H9 (cell line): ENCODE measurements around the gene PTGFRN. TPM values are rescaled to one million over a fixed set of nuclear protein-coding genes. Genes with fewer than 3 reads are reported as not detected.

Source experiments
- DNase-seq: peaks from one replicate; pipeline ENCODE4 v3.0.0-alpha.2; 2017
- H2AFZ ChIP-seq: one replicate; pipeline ENCODE4 v1.6.1; 2013; ENCODE audit warnings: mild to moderate bottlenecking, low read length, control low read depth, moderate library complexity
- H2AK5ac ChIP-seq: 2 replicates; pipeline ENCODE4 v1.6.1; 2013; ENCODE audit warnings: low read length, control low read depth, mixed read lengths; ENCODE audit not compliant: insufficient read length
- H2BK120ac ChIP-seq: one replicate; pipeline ENCODE4 v1.6.1; 2013; ENCODE audit warnings: low read depth, mild to moderate bottlenecking, low read length, control low read depth, inconsistent platforms; ENCODE audit not compliant: poor library complexity, severe bottlenecking
- H2BK12ac ChIP-seq: 2 replicates; pipeline ENCODE4 v1.6.1; 2013; ENCODE audit warnings: low read length, control low read depth, mixed read lengths, low read depth; ENCODE audit not compliant: insufficient read length
- H2BK15ac ChIP-seq: 2 replicates; pipeline ENCODE4 v1.6.1; 2013; ENCODE audit warnings: low read depth, low read length, control low read depth
- H2BK20ac ChIP-seq: one replicate; pipeline ENCODE4 v1.6.1; 2013; ENCODE audit warnings: low read depth, mild to moderate bottlenecking, low read length, control low read depth, inconsistent platforms; ENCODE audit not compliant: poor library complexity, severe bottlenecking
- H2BK5ac ChIP-seq: 2 replicates; pipeline ENCODE4 v1.6.1; 2013; ENCODE audit warnings: low read length, control low read depth, mixed read lengths; ENCODE audit not compliant: insufficient read length
- H3K14ac ChIP-seq: 2 replicates; pipeline ENCODE4 v1.6.1; 2013; ENCODE audit warnings: low read length, control low read depth; ENCODE audit not compliant: insufficient read depth
- H3K18ac ChIP-seq: 2 replicates; pipeline ENCODE4 v1.6.1; 2013; ENCODE audit warnings: low read depth, mild to moderate bottlenecking, mixed read lengths, low read length, control low read depth; ENCODE audit not compliant: insufficient read length
- H3K23ac ChIP-seq: 2 replicates; pipeline ENCODE4 v1.6.1; 2013; ENCODE audit warnings: low read length, control low read depth, mixed read lengths, low read depth; ENCODE audit not compliant: insufficient read length
- H3K23me2 ChIP-seq: 2 replicates; pipeline ENCODE4 v1.6.1; 2013; ENCODE audit warnings: low read depth, mild to moderate bottlenecking, mixed read lengths, low read length, control low read depth; ENCODE audit not compliant: insufficient read length, poor library complexity, severe bottlenecking
- H3K27ac ChIP-seq: 2 replicates; pipeline ENCODE4 v1.5.1; 2013; ENCODE audit warnings: low read length, control low read depth, mixed read lengths, low read depth; ENCODE audit not compliant: insufficient read length
- H3K27me3 ChIP-seq: 2 replicates; pipeline ENCODE4 v1.6.1; 2013; ENCODE audit warnings: low read length, control low read depth, inconsistent platforms; ENCODE audit not compliant: insufficient read depth
- H3K4ac ChIP-seq: 2 replicates; pipeline ENCODE4 v1.6.1; 2013; ENCODE audit warnings: low read depth, mild to moderate bottlenecking, control low read depth, inconsistent platforms, low read length, moderate library complexity
- H3K4me1 ChIP-seq: 2 replicates; pipeline ENCODE4 v1.6.1; 2013; ENCODE audit warnings: low read length, control low read depth, inconsistent platforms; ENCODE audit not compliant: insufficient read depth
- H3K4me2 ChIP-seq: 2 replicates; pipeline ENCODE4 v1.6.1; 2013; ENCODE audit warnings: low read length, control low read depth, mixed read lengths; ENCODE audit not compliant: insufficient read length, insufficient read depth
- H3K56ac ChIP-seq: 2 replicates; pipeline ENCODE4 v1.6.1; 2013; ENCODE audit warnings: low read depth, mild to moderate bottlenecking, mixed read lengths, low read length, control low read depth; ENCODE audit not compliant: insufficient read length
- H3K79me1 ChIP-seq: 2 replicates; pipeline ENCODE4 v1.6.1; 2013; ENCODE audit warnings: low read depth, mild to moderate bottlenecking, moderate library complexity, low read length, control low read depth, inconsistent platforms; ENCODE audit not compliant: insufficient read depth, poor library complexity, severe bottlenecking
- H3K79me2 ChIP-seq: 2 replicates; pipeline ENCODE4 v1.6.1; 2013; ENCODE audit warnings: low read length, control low read depth, inconsistent platforms; ENCODE audit not compliant: insufficient read depth
- H3K9ac ChIP-seq: 2 replicates; pipeline ENCODE4 v1.6.1; 2013; ENCODE audit warnings: low read length, control low read depth, mixed read lengths; ENCODE audit not compliant: insufficient read length; ENCODE audit errors: extremely low read depth
- H3K9me3 ChIP-seq: one replicate; pipeline ENCODE4 v1.6.1; 2013; ENCODE audit warnings: low read depth, low read length, inconsistent platforms; ENCODE audit not compliant: control insufficient read depth
- H3T11ph ChIP-seq: one replicate; pipeline ENCODE4 v1.6.1; 2013; ENCODE audit warnings: mild to moderate bottlenecking, low read length, control low read depth, inconsistent platforms
- H4K20me1 ChIP-seq: one replicate; pipeline ENCODE4 v1.6.1; 2013; ENCODE audit not compliant: control insufficient read depth, insufficient read length, insufficient read depth
- H4K5ac ChIP-seq: 2 replicates; pipeline ENCODE4 v1.6.1; 2013; ENCODE audit warnings: low read depth, mild to moderate bottlenecking, mixed read lengths, low read length, control low read depth; ENCODE audit not compliant: insufficient read length
- H4K8ac ChIP-seq: replicated peaks from 2 replicates; pipeline ENCODE4 v1.6.1; 2013; ENCODE audit warnings: low read length, control low read depth, mixed read lengths, low read depth; ENCODE audit not compliant: insufficient read length
- H4K91ac ChIP-seq: 2 replicates; pipeline ENCODE4 v1.6.1; 2013; ENCODE audit warnings: low read depth, mild to moderate bottlenecking, moderate library complexity, mixed read lengths, low read length, control low read depth; ENCODE audit not compliant: insufficient read length
- H3K27ac Mint-ChIP-seq, 3 experiments: 2 replicates in 2 of 3; 3 replicates in 1 of 3; pipeline ENCODE4 v1.8.0; 2020 to 2021; ENCODE audit warnings: mixed read lengths in 3 of 3, mild to moderate bottlenecking in 1 of 3, moderate library complexity in 1 of 3
- H3K27me3 Mint-ChIP-seq: 2 replicates; pipeline ENCODE4 v1.8.0; 2021; ENCODE audit warnings: low read depth, mild to moderate bottlenecking, moderate library complexity, mixed read lengths
- H3K36me3 Mint-ChIP-seq, 3 experiments: 2 replicates in 2 of 3; 3 replicates in 1 of 3; pipeline ENCODE4 v1.8.0; 2020 to 2021; ENCODE audit warnings: low read depth in 3 of 3, mixed read lengths in 3 of 3; ENCODE audit not compliant: insufficient read depth in 1 of 3
- H3K4me1 Mint-ChIP-seq, 2 experiments: 2 replicates each; pipeline ENCODE4 v1.8.0; 2020; ENCODE audit warnings: mixed read lengths in 2 of 2
- H3K4me3 Mint-ChIP-seq, 2 experiments: 2 replicates in 1 of 2; 3 replicates in 1 of 2; pipeline ENCODE4 v1.8.0; 2020 to 2021; ENCODE audit warnings: mild to moderate bottlenecking in 2 of 2, mixed read lengths in 2 of 2, moderate library complexity in 1 of 2
- H3K9me3 Mint-ChIP-seq, 2 experiments: 2 replicates in 1 of 2; 3 replicates in 1 of 2; pipeline ENCODE4 v1.8.0; 2020; ENCODE audit warnings: mild to moderate bottlenecking in 2 of 2, mixed read lengths in 2 of 2, moderate library complexity in 1 of 2
- CTCF ChIP-seq: fragments of 200-600 bp; sonication (generic); conservative IDR thresholded peaks from 3 replicates; pipeline ENCODE4 v1.8.0; 2021; ENCODE audit warnings: antibody characterized with exemption, mild to moderate bottlenecking
- WGBS: extraction: QIAGEN DNeasy Blood & Tissue Kit; methylation state at CpG from one replicate; pipeline ENCODE4 v1.1.7; 2013; ENCODE audit warnings: missing lambda C conversion rate, low lambda C conversion rate, mixed read lengths; ENCODE audit not compliant: insufficient read length; ENCODE audit errors: extremely low coverage; 5-methylcytosine and 5-hydroxymethylcytosine counted together
- total RNA-seq: library from RNA; stranded (reverse); gene quantifications from 2 replicates; pipeline ENCODE4 v1.2.1, GENCODE V29; 2021

Gene PTGFRN
- total RNA-seq, 1 experiment from 2014 or later: 26.3 TPM

DNA sequence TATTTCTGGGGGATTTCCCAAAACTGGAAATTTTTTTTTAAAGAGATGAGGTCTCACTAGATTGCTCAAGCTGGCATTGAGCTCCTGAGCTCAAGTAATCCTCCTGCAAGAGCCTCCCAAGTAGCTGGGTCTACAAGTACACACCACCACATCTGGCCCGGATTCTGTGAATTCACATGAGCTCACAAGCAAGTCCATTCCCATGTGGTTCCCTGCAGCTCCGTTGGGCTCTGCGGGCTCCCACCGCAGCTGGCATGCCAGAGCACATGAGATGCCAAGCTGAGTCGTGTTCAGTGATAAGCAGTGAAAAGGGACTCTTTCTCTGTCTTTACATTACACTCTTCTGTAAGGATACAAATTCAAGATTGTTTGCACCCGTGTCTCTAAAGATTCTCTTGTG lies 128.5 kb downstream of the PTGFRN start:
- peaks cover 11 to 20% of the 10 kb centered on the region in 2 experiments for H3K4me1 Mint-ChIP-seq
- H3K9me3 Mint-ChIP-seq: peaks cover 0 to 2% of the 10 kb centered on the region in 2 experiments; a peak in 1 of 5 replicates
- no peaks in the 10 kb centered on the region for H3K79me1 ChIP-seq
- no peak overlapping the region for H4K91ac ChIP-seq
- H3K4ac ChIP-seq: no peak overlapping the region
- H3K14ac ChIP-seq: no peak overlapping the region
- no peak overlapping the region for H4K8ac ChIP-seq
- H2BK20ac ChIP-seq: no peak overlapping the region
- no peaks in the 10 kb centered on the region for H3K79me2 ChIP-seq
- no peak overlapping the region for H3K4me3 Mint-ChIP-seq
- no peak overlapping the region for H4K5ac ChIP-seq
- no peak overlapping the region for H3K27ac ChIP-seq
- H3K23ac ChIP-seq: no peak overlapping the region
- H2AK5ac ChIP-seq: no peak overlapping the region
- H3K18ac ChIP-seq: no peak overlapping the region
- no peak overlapping the region for H2BK15ac ChIP-seq
- no peak overlapping the region for H2BK120ac ChIP-seq
- H3K9me3 ChIP-seq: no peaks in the 10 kb centered on the region
- no peak overlapping the region for H3K27ac Mint-ChIP-seq
- no peaks in the 10 kb centered on the region for H3K27me3 ChIP-seq
- no peak overlapping the region for H2BK5ac ChIP-seq
- H2AFZ ChIP-seq: no peak overlapping the region
- no peaks in the 10 kb centered on the region for H3K27me3 Mint-ChIP-seq
- DNase-seq: no peak
- no peak overlapping the region for H2BK12ac ChIP-seq
- no peaks in the 10 kb centered on the region for H3K36me3 Mint-ChIP-seq
- H3K23me2 ChIP-seq: no peaks in the 10 kb centered on the region
- no peak for TF ChIP-seq CTCF
- no peaks in the 10 kb centered on the region for H4K20me1 ChIP-seq
- no peak overlapping the region for H3K4me2 ChIP-seq
- no peak overlapping the region for H3K9ac ChIP-seq
- no CpG with 5 or more reads among the region's 6 CpGs for WGBS
- H3K56ac ChIP-seq: no peak overlapping the region
- H3T11ph ChIP-seq: no peak overlapping the region
- H3K4me1 ChIP-seq: no peaks in the 10 kb centered on the region; the same call in 1 of the 2 replicates

Other genes with a start within 250 kb of the PTGFRN start
- gene IGSF3, start 242.2 kb upstream of the PTGFRN start, total RNA-seq: 18.6 and 19.1 TPM in 2 replicates
- not detected in 2 replicates for gene CD2, start 155.5 kb upstream of the PTGFRN start, total RNA-seq
- gene CD101, start 91.8 kb downstream of the PTGFRN start, total RNA-seq: 1.5 and 1.8 TPM in 2 replicates
- gene TTF2, start 150.4 kb downstream of the PTGFRN start, total RNA-seq: 83.5 and 86.4 TPM in 2 replicates
- 10.3 and 11.7 TPM in 2 replicates for gene TRIM45, start 211.8 kb downstream of the PTGFRN start, total RNA-seq